Uterus (tissue), 4 donors: Measurements from ENCODE around the gene PLEKHO1. TPM values are rescaled to one million over a fixed set of nuclear protein-coding genes. Genes with fewer than 3 reads are reported as not detected.

Experiments
- DNase-seq, 2 donors: peaks; one replicate each; pipeline ENCODE4 v3.0.0-alpha.2; 2019 to 2020
- H3K27ac ChIP-seq, 2 donors: fragments of 200-600 bp; sonication (generic); 1 replicate in 1 of 2; 2 replicates in 1 of 2; pipeline ENCODE4 v1.5.1; 2016 to 2018
- H3K27me3 ChIP-seq, 2 donors: fragments of 200-600 bp; sonication (generic); one replicate each; pipeline ENCODE4 v1.5.1; 2018 to 2019; ENCODE audit warnings: control low read depth in 1 of 2
- H3K36me3 ChIP-seq, 2 donors: fragments of 200-600 bp; sonication (generic); one replicate each; pipeline ENCODE4 v1.5.1; 2019; ENCODE audit warnings: control low read depth in 1 of 2
- H3K4me1 ChIP-seq, 2 donors: fragments of 200-600 bp; sonication (generic); one replicate each; pipeline ENCODE4 v1.5.1; 2018 to 2019; ENCODE audit warnings: control low read depth in 1 of 2
- H3K4me3 ChIP-seq, 2 donors: fragments of 200-600 bp; sonication (generic); 1 replicate in 1 of 2; 2 replicates in 1 of 2; pipeline ENCODE4 v1.5.1; 2018 to 2019; ENCODE audit warnings: mild to moderate bottlenecking in 1 of 2
- H3K9me3 ChIP-seq, 2 donors: fragments of 200-600 bp; sonication (generic); one replicate each; pipeline ENCODE4 v1.5.1; 2019; ENCODE audit warnings: control low read depth in 1 of 2
- CTCF ChIP-seq, 4 experiments: fragments of 200-600 bp in 2 of 4; fragments of 450-650 bp in 2 of 4; sonication (generic) in 2 of 4; IDR thresholded peaks; one replicate each; pipeline ENCODE4 v1.5.1; 2016 to 2019; ENCODE audit warnings: antibody characterized with exemption in 4 of 4, mild to moderate bottlenecking in 2 of 4, moderate library complexity in 1 of 4
- POLR2A ChIP-seq, 2 donors: fragments of 450-650 bp; IDR thresholded peaks; one replicate each; pipeline ENCODE4 v1.6.1; 2016; ENCODE audit warnings: antibody characterized with exemption in 2 of 2, mild to moderate bottlenecking in 1 of 2, moderate library complexity in 1 of 2
- intact Hi-C: fragments of 100-400 bp; cut with DNase I; formaldehyde crosslinking; loops from one replicate; pipeline ENCODE4 v1.15.1; 2023; ENCODE audit warnings: low total_unique reads
- total RNA-seq, 4 donors: library from RNA; depleted of rRNA in 3 of 4; stranded (reverse); fragments of >200 nt in 3 of 4; gene quantifications; one replicate each; pipeline versions ENCODE4 v1.1.0 to v1.2.4, GENCODE V29; 2014 to 2023
- donor health status: DM: yes; HTN: yes; CAD: no.

Gene PLEKHO1
- total RNA-seq, 4 donors from 2014 or later, result 18.4 to 95.6 (median 36.2) TPM

DNA sequence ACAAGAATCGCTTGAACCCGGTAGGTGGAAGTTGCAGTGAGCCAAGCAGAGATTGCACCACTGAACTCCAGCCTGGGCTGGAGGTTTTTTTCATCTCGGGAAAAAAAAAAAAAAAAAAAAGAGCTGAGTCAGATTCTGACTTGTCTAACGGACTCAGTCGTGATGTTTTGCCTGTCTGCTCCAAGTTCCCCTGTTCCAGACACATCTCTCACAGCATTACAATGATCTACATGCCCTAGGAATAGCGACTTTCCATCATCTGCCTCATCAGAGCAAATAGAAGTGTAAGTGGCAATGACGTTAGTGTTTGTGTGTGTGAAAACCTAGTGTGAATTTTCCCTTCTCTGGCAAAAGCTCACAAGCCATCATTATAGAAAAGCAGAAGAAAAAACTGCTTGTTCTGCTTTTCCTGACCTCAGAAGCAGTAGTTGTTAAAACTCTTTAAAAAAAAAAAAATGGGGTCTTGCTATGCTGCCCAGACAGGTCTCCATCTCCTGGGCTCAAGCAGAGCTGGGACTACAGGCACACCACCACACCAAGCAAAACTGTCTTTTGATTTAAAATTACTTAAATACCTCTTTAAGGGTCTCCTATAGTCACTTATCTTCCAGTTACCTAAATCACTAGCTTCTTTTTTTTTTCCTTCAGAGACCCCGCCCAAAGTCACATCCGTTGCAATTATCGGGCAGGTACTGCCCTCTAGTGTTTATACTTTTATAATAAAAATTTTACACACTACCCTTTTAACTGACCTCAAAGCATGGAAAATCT is 37.3 kb downstream of the PLEKHO1 start:
- TF ChIP-seq POLR2A (IDR thresholded peaks at IDR 0.05), result no peak
- TF ChIP-seq CTCF (IDR thresholded peaks at IDR 0.05), result peak in 3 of 4 experiments; percentile 26 to 55 (median 48)
- Histone ChIP-seq H3K27ac (no peak overlapping the region), H3K4me1 (no peaks in the 10 kb centered on the region), H3K27me3 (no peaks in the 10 kb centered on the region), H3K4me3 (no peak overlapping the region), H3K36me3 (no peaks in the 10 kb centered on the region), H3K9me3 (no peaks in the 10 kb centered on the region)
- intact Hi-C loops, result no loop called here
- no peak for DNase-seq

GRCh38 chr1:150187560-150187931 is 37.8 kb downstream of the PLEKHO1 start:
- intact Hi-C loops, result no loop called here
- no peak overlapping the region for H3K4me3 ChIP-seq

DNA sequence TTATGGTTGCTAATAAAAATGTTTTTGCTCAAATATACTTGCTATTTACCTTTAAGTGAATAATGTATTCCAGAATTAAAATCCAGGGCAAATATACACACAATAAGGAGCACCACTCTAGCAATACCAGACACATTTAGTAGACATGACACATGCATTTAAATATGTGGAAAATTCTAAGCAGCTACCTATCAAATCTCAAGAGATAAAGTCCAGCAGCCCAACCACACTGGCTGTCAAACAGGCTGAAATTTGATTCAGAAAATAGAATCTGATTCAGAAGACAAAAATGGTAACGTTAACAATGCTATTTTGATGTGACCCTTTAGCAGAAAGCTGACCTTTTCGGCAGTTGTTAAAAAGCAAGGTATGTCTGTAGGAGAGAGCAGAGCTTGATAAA is 42.3 kb downstream of the PLEKHO1 start:
- H3K9me3 ChIP-seq, result no peaks in the 10 kb centered on the region
- no peak for DNase-seq
- intact Hi-C loops, result no loop called here
- no peaks in the 10 kb centered on the region for H3K4me1 ChIP-seq
- H3K4me3 ChIP-seq, result no peak overlapping the region
- no peaks in the 10 kb centered on the region for H3K36me3 ChIP-seq
- TF ChIP-seq CTCF (IDR thresholded peaks at IDR 0.05), result no peak
- TF ChIP-seq POLR2A (IDR thresholded peaks at IDR 0.05), result no peak
- H3K27ac ChIP-seq, result no peak overlapping the region
- H3K27me3 ChIP-seq, result no peaks in the 10 kb centered on the region

More at GRCh38 chr1:150187560-150187931, 37.8 kb downstream of the PLEKHO1 start:
- no peak for TF ChIP-seq CTCF (IDR thresholded peaks at IDR 0.05)
- TF ChIP-seq POLR2A (IDR thresholded peaks at IDR 0.05), result no peak
- H3K36me3 ChIP-seq, result no peaks in the 10 kb centered on the region
- no peaks in the 10 kb centered on the region for H3K4me1 ChIP-seq
- DNase-seq, result no peak
- H3K27ac ChIP-seq, result no peak overlapping the region
- H3K9me3 ChIP-seq, result no peaks in the 10 kb centered on the region
- H3K27me3 ChIP-seq, result no peaks in the 10 kb centered on the region

DNA sequence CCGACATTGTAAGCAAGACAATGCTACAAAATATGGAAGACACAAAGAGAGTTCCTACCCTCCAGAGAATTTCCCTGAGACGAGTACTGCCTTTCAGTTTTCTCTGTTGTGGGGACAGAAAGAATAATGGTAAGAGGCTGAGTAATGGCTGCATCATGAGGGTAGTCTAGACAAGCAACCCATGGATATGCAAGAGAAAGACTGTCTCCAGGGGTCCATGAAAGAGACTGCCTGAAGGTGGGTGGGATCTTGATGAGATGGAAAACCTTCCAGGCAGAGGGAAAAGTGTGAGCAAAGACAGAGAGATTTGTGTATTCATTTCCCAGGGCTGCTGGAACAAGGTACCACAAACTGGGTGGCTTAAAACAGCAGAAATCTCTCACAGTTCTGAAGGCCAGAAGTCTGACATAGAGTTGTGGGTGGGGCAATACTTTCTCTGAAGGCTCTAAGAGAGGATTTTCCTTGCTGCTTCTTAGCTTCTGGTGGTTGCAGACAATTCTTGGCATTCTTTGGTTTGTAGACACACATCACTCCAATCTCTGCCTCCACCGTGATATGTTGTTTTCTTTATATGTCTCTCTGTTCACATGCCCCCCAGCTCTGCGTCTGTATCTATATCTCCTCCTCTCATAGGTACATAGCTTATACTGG is 44.8 kb downstream of the PLEKHO1 start:
- Histone ChIP-seq H3K27me3 (no peaks in the 10 kb centered on the region), H3K27ac (no peak overlapping the region)
- intact Hi-C loops, result no loop called here

More for the DNA sequence above, 44.8 kb downstream of the PLEKHO1 start:
- H3K9me3 ChIP-seq, result no peaks in the 10 kb centered on the region
- H3K36me3 ChIP-seq, result no peaks in the 10 kb centered on the region
- no peak overlapping the region for H3K4me3 ChIP-seq
- no peaks in the 10 kb centered on the region for H3K4me1 ChIP-seq
- no peak for DNase-seq
- TF ChIP-seq POLR2A (IDR thresholded peaks at IDR 0.05) (no peak), CTCF (IDR thresholded peaks at IDR 0.05) (no peak)
